NCI-H2227 (cell line): ENCODE data around the gene NDUFB7.
"Not testable (repeated sequence)": the region's sequence is repeated elsewhere in the genome, so short reads cannot be mapped to it uniquely, and the experiment has no call there.

Experiments
- DNase-seq: peaks from one replicate; lab custom pipeline; 2025; ENCODE audit not compliant: unreplicated experiment; lab: John Stamatoyannopoulos, UW

The NDUFB7 gene

DNA sequence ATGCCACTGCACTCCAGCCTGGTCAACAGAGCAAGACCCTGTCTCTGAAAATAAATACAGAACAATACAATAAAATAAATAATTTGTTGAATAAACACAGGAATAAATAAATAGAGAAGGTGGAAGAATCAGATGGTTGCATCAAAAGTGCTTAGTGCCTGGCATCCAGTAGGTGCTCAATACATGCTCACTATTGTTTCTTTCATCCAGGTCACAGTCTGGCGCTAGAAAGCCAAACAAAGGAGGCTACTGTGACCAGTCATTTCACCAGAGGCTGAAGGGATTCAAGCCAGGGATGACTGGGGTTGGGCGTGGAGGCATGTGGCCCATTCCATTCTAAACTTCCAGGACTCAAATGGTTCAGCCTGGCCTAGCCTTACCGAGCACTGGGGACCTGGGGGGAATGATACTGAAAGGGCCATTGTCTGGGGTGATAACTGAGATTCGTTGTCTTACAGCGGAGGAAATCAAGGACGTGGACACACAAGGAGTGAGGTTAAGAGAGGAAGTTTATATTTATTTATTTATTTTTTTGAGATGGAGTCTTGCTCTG, 3.6 kb upstream of the NDUFB7 start:
- no peak for DNase-seq

DNA sequence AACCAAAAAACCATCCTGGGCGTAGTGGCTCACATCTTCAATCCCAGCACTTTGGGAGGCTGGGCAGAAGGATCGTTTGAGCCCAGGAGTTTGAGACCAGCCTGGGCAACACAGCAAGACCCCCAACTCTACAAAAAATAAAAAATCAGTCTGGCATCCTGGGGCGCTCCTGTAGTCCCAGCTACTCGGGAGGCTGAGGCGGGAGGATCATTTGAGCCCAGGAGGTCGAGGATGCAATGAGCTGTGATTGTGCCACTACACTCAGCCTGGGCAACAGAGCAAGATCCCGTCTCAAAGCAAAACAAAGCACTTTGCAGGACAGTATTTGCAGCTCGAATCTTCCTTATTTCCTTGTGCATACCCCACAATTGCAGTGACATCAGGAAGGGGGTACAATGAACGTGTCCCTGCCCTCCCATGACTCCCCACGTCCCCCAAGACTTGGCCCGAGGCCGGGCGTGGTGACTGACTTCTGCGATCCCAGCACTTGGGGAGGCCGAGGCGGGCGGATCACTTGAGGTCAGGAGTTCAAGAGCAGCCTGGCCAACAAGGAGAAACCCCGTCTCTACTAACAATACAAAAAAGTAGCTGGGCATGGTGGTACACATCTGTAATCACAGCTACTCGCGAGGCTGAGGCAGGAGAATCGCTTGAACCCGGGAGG, 870 bp downstream of the NDUFB7 start:
- DNase-seq = no peak

DNA sequence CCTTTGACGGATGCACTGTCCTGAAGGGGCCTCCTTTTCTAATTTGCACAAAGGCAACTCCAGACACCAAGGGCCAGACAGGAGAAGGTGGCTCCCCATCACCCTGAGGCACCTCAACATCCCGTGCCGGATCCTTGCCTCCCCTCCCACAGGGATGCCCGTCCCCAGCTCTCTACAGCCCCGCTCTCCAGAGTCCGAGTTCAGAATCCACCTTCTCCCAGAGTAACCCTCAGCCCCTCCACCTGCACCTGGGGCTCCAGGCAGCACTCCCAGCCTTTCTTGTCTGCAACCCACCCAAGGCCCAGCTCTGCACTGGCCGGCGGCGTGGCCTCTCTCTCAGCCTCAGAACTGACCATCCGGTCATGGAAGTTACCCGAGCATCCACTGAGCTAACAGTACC, 4.8 kb downstream of the NDUFB7 start:
- no peak for DNase-seq

DNA sequence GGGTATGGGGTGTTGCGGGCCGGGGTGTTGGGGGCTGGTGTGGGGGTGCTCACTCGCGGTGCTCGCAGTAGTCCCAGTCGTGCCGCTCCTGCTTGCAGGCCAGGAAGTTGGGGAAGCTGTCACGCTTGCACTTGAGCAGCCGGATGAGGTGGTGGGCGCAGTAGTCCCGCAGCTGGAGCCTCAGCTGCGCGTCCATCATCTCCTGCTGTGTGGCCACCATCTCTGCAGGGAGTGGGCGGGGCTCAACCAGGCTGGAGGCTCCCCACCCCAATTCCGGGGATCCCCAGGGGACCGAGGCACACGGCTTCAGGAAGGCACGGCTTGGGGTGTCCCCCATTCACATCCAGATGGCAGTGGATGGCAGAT, 5.2 kb downstream of the NDUFB7 start:
- no peak for DNase-seq

DNA sequence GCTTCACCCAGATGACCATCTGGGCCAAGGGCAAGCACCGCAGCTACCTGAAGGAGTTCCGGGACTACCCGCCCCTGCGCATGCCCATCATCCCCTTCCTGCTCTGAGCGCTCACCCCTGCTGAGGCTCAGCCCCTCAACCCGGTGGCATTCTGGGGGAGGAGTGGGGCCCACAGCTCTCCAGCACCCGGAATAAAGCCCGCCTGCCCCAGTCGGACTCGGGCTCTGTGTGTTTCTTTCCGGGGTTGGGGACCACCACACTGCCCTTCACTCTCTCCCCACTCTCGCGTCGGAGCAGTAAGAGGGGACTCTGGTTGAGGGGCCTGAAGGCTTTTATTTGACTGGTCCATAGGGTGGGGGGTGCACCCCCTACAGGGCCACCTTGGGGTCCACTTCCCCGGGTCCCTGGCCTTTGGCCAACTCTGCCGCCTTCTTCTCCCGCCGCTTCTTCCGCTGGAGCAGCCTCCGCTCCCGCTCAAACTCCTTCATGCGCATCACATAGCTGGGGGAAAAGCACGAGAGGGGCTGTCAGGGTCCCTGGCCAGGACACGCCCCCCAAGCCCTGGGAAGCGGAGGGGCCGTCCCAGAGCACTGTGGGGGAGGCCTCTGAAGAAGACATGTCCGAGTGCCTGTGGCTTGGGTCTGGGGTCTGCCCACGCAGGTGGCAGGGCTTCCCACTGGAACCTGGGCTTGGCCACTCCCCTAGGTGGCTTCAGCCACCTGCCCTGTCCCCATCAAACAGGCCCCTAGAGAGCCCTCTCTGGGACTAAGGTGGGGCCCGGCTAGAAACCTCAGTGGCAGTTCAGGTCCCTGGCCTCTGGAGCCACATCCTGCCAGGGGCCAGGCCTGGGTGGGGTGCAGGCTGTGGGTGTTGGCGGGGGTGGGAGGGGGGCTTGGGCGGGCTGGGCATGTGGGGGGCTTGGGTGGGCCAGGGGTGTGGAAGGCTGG, 5.8 kb downstream of the NDUFB7 start:
- no peak for DNase-seq

DNA sequence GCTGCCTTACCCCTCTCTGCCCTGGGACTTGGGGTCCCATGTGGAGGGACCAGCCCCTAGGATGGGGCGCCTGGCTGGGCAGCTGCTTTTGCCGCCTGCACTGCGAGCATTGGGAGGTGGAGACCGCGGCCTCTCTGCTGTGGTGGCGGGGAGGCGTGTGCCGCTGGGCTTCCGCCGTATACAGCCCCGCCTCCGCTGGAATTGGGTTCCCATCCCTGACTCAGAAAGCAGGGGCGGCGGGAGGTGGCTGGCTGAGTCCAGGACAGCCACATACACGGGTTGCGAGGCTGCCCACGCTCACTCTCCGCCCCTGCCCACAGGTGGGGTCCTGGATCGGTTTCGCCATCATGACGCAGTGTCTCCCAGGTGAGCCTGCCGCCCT, 6.6 kb downstream of the NDUFB7 start:
- DNase-seq = no peak

DNA sequence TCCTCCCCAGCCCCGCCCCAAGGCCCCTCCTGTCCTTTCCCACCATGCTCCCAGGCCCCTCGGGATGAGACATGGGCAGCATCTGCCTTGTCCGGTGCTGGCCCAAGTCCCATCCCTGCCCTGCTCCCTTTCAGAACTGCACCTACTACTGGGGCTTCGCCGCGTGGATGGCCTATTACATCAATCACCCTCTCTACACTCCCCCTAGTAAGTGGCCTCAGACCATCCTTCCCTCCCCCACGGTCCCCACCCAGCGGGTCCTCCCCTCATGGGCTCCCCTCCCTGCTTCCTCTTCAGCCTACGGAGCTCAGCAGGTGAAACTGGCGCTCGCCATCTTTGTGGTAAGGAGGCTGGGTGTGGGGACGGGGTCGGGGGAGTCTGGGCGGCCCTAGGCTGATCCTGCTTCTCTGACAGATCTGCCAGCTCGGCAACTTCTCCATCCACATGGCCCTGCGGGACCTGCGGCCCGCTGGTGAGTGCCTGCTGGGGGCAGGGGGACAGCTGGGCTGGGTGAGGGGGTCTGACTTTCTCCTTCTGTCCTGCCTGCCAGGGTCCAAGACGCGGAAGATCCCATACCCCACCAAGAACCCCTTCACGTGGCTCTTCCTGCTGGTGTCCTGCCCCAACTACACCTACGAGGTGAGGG, 7.1 kb downstream of the NDUFB7 start:
- DNase-seq = not testable (repeated sequence)

DNA sequence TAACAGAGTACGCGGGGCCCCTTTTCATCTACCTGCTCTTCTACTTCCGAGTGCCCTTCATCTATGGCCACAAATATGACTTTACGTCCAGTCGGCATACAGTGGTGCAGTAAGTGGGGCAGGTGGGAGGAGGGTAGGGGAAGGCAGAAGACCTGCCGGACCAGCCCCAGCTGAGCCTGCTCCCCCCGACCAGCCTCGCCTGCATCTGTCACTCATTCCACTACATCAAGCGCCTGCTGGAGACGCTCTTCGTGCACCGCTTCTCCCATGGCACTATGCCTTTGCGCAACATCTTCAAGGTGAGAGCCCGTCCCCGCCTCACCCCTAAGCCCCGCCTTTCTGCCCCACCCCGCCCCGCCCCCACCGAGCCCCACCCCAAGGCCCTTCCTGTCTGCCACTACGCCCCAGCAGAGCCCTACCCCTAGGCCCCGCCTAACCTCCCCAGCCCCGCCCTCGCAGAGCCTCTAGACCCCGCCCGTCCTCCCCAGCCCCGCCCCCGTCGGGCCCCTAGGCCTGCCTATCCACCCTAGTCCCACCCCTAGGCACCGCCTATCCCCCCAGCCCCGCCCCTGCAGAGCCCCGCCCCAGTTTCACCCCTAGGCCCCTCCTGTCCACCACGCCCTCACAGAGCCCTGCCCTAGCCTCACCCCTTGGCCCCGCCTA, 7.7 kb downstream of the NDUFB7 start:
- DNase-seq = no peak

DNA sequence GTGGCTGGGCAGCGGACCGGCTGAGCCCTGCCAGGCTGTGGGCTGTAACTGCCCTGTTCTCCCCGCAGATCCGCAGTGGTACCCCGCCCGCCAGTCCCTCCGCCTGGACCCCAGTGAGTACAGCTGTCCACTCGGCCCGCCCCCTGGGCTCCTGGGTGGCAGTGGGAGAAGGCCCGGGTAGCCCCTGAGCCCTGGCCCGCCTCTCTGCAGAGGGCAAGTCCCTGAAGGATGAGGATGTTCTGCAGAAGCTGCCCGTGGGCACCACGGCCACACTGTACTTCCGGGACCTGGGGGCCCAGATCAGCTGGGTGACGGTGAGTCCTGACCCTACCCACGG, 8.3 kb downstream of the NDUFB7 start:
- DNase-seq = no peak

DNA sequence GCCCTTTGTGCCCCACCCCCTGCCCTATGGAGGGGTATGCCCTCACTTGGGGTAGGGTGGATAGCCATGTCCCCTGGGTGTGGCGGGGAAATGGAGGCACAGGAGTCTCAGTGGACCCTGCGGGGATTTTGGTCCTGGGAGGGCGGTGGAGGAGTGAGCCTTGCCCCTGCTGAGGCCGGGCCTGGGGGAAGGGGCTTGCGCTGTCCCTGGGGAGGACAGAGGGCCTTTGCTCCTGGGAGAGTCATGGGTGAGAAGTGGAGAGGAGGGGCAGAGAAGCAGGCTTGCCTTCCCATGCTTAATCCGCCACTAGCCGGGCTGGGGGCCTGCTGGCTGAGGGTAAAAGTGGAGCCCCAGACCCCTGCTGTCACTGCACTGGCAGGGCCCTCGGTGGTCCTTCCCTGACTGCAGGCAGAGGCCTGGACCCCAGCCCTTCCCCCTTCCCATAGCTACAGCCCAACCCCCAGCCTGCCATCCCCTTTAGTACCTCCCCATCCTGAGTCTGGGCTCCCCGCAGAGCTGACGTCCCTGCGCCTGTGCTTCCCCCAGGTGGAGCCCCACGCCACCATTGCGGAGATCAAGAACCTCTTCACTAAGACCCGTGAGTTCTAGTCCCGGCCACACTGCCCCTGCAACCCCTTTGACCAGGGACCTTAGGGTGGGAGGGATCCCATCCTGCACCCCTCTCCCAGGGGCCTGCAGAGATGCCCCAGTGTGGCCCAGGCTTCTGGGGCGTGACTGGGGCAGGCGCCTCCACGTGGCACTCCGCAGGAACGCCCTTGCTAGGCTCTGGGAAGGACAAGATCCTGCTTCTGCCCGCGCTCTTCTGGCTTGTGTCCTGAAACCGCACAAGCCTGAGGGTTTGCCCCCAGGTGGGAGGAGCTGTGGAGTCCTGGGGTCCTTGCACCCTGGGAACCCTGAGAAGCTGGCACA, 8.9 kb downstream of the NDUFB7 start:
- DNase-seq = no peak

DNA sequence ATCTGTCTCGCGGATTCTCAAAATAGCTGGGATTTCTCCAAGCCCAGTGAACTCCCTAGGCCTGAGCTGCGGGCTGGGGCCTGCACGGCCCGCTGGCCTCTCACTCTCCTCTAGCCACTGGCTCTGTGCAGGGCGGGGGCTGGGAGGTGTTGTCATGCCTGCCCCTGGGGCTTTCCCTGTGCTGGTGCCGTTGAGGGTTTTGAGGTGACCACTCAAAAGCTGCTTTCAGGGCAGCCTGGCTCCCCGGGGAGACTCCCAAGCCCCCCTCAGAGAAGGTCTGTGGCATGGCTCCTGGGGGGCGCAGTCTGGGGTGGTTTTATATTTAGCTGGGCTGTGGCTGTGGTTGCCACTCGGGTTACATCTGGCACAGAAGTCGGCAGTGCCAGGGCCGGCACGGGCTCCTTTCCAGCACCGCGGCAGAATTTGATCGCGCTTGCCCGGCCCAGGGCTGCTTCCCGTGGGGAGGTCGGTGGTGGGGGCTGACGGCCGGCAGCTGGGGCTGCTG, 10.0 kb downstream of the NDUFB7 start:
- no peak for DNase-seq

DNA sequence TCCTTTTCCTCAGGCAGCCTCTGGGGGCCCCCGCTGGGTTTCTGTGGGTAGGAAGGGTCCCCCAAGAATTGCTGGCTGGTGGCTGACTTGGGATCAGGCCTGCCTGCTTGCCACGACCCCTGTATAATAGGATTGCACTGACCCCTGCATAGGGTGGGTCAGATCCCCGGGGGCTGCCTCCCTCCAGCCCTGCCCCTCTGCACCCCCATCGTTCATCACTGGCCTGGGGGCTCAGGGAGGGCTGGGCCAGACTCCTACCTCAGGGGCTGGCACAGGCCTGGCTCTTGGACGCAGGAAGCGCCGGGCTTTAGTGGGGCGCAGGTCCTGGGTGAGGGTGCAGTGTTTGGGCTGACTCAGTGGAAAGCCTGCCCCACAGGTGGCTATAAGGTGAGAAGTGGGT, 10.6 kb downstream of the NDUFB7 start:
- no peak for DNase-seq

DNA sequence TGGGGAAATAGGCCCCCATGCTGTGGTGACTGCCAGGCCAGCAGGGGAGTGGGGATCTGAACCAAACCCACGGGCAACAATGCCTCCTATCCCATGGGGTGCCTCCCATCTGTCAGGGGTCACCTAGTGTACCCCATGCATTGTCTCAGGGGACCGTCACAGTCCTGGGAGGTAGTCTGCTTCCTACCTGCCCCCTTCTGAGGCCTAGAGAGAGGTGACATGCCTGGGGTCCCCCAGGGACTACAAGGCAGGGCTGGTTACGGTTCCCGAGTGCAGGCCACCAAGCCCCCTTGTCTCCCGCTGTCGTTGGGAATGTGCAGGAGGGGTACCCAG, 11.1 kb downstream of the NDUFB7 start:
- no peak for DNase-seq

DNA sequence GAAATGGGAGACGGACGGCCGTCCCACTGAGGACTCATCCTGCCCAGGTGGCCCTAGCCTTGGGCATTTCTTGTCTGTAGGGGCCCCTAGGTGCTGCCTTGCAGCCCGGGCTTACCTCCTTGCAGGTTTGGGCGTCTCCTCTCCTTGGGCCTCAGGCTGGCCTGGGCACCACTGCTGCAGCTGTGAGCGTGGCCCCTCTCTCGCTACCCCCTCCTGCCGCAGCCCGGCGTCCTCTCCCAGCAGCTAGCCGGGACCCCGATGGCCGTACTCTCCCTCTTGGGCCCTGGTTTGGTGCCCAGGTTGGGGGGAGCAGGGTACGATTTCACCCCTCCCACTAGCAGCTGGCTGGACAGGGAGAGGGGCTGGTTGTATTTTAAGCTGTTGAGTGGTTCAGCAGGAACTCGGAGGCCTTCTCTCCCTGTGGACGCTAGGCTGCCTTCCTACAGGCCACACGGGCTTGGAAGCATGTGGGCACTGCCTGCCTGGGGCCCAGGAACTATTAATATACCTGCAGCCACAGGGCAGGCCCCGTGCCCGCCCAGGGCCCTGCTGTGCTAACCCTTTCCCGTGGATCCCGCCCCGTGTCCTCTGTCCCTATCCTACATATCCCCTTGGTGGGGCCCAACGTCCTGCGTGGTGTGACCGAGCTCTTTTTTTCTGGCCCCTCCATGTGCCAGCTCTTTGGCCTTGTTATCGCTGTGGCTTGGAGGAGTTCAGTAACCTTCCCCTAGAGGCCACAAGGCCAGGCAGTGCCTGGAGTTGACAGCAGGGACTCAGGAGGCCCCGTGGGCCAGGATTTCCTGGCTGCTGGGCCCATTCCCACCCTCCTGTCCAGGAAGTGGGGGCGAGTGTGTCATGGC, 11.7 kb downstream of the NDUFB7 start:
- DNase-seq = no peak

DNA sequence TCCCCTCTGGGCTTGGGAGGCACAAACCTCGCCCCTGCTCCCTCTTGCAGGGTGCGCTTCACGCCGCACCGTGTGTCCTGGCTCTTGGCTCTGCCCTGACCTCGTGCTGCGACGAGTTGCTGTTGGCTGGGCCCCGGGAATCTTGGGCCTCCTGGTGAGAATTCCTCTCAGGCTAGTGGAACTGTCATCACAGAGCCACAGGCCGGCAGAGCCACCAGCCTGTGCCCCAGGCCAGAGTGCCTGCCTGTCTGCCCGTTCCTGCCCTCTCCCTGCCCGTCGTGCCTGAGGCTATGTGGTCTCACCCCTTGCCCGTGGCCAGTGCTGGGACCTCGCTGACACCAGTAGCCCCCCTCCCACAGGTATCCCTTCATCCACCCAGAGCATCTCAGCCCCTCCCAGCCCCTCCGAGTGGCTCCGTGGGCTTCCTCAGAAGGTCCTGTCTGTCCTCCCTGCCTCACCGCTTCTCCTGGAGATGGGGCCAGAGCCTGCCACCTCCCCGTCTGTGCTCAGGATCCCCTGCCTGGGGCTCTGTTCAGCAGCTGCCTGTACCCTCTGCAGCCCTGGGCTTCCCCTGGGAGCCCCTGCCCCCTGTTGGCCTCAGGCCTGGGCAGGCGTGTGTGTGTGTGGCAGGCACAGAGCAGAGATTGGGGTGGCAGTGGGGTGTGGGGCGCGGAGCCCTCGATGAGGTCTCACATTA, 13.3 kb downstream of the NDUFB7 start:
- DNase-seq = no peak

DNA sequence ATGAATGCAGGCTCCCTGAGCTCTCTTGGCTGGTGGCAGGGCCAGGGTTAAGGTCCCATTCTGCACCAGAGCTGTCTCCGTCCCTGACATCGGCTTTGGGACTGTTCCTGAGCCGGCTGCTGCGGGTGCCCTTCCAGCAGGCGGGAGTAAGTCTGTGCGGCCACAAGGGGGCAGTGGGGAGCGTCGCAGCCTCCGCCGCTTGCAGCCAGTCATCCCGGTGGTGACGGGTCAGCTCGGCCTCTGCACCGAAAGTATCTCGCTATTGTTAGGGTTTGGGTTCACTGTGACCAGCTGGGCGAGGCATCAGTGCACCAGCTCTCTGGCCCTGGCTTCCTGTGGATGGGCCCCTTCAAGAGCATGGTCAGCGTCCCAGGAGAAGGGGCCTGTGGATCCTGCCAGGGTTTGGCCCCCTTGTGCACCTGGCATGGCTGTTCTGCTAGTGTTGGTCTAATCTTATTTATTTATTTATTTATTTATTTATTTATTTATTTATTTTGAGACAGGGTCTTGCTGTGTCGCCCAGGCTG, 15.1 kb downstream of the NDUFB7 start:
- DNase-seq = peak; percentile 56

DNA sequence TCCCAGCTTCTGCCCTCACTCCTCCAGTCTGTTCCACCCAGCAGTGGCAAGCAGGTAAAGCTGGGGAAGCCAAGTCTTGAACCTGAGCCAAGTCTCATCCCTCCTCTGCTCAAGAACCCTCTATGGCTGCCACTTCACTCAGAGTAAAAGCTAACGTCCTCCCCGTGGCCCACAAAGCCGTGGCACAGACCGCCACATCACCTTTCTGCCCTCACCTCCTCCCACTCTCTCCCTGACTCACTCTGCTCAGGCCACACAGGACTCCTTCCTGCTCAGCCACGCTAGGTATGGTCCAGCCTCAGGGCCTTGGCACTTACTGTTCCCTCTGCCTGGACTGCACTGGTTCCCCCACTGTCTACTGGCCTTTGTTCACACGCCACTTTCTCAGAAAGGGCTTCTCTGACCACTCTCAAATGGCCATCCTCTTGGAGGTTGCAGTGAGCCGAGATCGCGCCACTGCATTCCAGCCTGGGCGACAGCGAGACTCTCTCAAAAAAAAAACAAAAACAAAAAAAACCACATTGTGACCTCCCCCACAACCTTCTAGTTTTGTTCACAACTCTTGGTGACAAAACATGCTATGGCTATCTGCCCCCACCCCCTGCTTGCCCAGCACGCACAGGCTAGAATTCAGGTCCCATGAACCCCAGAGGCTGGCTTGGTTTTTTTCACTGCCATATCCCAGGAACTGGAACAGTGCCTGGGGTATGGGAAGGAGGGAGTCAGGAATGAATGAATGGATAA, 15.8 kb downstream of the NDUFB7 start:
- no peak for DNase-seq

DNA sequence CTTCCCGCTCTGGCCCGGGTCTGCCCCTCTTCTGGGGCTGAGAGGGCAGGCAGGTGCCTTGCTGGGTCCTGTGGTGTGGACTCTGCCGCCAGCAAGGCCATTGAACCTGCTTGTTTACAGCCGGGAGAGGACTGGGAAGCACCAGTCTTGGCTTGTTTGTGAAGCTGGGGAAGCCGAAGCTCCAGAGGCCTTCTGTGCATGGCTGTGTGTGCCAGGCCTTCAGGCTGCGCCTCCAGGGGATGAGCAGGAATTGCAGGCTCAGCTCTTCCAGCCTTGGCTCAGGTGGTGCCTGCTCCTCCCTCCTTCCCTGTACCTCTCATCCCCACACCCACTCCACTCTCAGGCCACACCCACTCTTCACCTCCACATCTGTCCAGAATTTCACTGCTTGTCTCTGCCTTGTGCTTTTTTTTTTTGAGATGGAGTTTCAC, 17.5 kb downstream of the NDUFB7 start:
- DNase-seq = peak; percentile 28
